Heart right ventricle (tissue), 16 donors: ENCODE measurements around the gene SBK3. TPM values are rescaled to one million over a fixed set of nuclear protein-coding genes. Genes with fewer than 3 reads are reported as not detected.
"Not testable (repeated sequence)": the region's sequence is repeated elsewhere in the genome, so short reads cannot be mapped to it uniquely, and the experiment has no call there.

Experiments used
- ATAC-seq, 8 donors: fragments of 200-7000 bp; cut with Tn5 transposase; one replicate each; pipeline ENCODE4 v1.9.1; 2020; ENCODE audit warnings: mild to moderate bottlenecking in 8 of 8, moderate library complexity in 8 of 8, moderate number of reproducible peaks in 1 of 8
- DNase-seq, 2 donors: peaks; one replicate each; pipeline ENCODE4 v3.0.0-alpha.2; 2020
- H3K27ac ChIP-seq, 10 donors: fragments of 200-600 bp; sonication (generic) in 2 of 10; one replicate each; pipeline versions ENCODE4 v1.5.0 to v1.8.0; 2020 to 2022; ENCODE audit warnings: mild to moderate bottlenecking in 3 of 10
- H3K27me3 ChIP-seq, 7 donors: fragments of 200-600 bp; one replicate each; pipeline ENCODE4 v1.8.0; 2021 to 2022; ENCODE audit warnings: mild to moderate bottlenecking in 2 of 7
- H3K36me3 ChIP-seq, 9 donors: fragments of 200-600 bp; sonication (generic) in 1 of 9; one replicate each; pipeline versions ENCODE4 v1.5.0 to v1.8.0; 2020 to 2022; ENCODE audit warnings: mild to moderate bottlenecking in 2 of 9
- H3K4me1 ChIP-seq, 9 donors: fragments of 200-600 bp; sonication (generic) in 1 of 9; one replicate each; pipeline versions ENCODE4 v1.5.0 to v1.8.0; 2020 to 2022; ENCODE audit warnings: mild to moderate bottlenecking in 4 of 9
- H3K4me3 ChIP-seq, 10 donors: fragments of 200-600 bp; sonication (generic) in 2 of 10; one replicate each; pipeline versions ENCODE4 v1.5.0 to v1.8.0; 2020 to 2022; ENCODE audit warnings: mild to moderate bottlenecking in 7 of 10, moderate library complexity in 2 of 10
- H3K9me3 ChIP-seq, 11 donors: fragments of 200-600 bp in 10 of 11; sonication (generic) in 2 of 11; one replicate each; pipeline versions ENCODE4 v1.5.0 to v1.8.0; 2013 to 2022; ENCODE audit warnings: mild to moderate bottlenecking in 2 of 11, control low read depth in 1 of 11, moderate library complexity in 1 of 11
- WGBS, 2 donors: extraction: QIAGEN DNeasy Blood & Tissue Kit; methylation state at CpG; one replicate each; pipeline ENCODE4 v1.1.7; 2013; ENCODE audit warnings: inconsistent platforms in 1 of 2; 5-methylcytosine and 5-hydroxymethylcytosine counted together
- intact Hi-C, 10 donors: fragments of 100-400 bp; cut with DNase I; formaldehyde crosslinking; loops; one replicate each; pipeline versions ENCODE4 v1.11.1 to v1.14.2; 2022
- polyA plus RNA-seq, 2 donors: library from polyadenylated mRNA; stranded (reverse); fragments of 200-250 nt; gene quantifications; one replicate each; pipeline ENCODE4 v1.2.3, GENCODE V29; 2013
- total RNA-seq, 10 donors: library from RNA; stranded (reverse); fragmentation: NEBNext Ultra II Directional in 3 of 10; extraction: Animal tissue kit (Norgen Biotek cat#: 25700) in 3 of 10; gene quantifications; one replicate each; pipeline versions ENCODE4 v1.2.1 to v1.2.4, GENCODE V29; 2021 to 2023
- TF ChIP-seq, protein P1 (sequence below), 9 donors: fragments of 200-600 bp; sonication (generic) in 2 of 9; IDR thresholded peaks; one replicate each; pipeline versions ENCODE4 v1.5.0 to v1.8.0; 2021 to 2022; ENCODE audit warnings: antibody characterized with exemption in 9 of 9, mild to moderate bottlenecking in 5 of 9, moderate library complexity in 1 of 9
- donor health status: Arrhythmogenic right ventricular cardiomyopathy.
- donor health status: ischemic (EF 13 %, LVEDD 7.1; RV severe dilation, severe dysfunction).
- donor health status: healthy with polysubstance abuse.
- donor health status: DM: no; HTN: yes; CAD: no.
- donor health status: DM: no; HTN: no; CAD: no.
- donor health status: ischemic (EF 25% LVEDD 6.9; RV normal size, moderate dysfunction).
- donor health status: ischemic (EF 25% LVEDD 5.7; RV mildly dilated, moderate dysfunction).
- donor health status: healthy.
- donor health status: DM: yes; HTN: yes; CAD: no.
- donor health status: Ischemic cardiomyopathy.
- donor health status: ischemic (EF 35%, LVEDD 5.7; RV mildly dilated, moderate dysfunction).
- donor health status: nonischemic (EF 11% LVEDD 7.7; RV severe dilation, severe dysfunction).
- donor health status: DM: yes; HTN: yes; CAD: no.
- donor health status: PGD.
- donor health status: ischemic (EF 29% LVEDD 5.4; RV normal size, mild dysfunction).
- donor health status: nonischemic (EF 23%, LVEDD 6.1; RV moderate dilation, normal function).

Gene SBK3
- total and polyA plus RNA-seq, 12 donors, result 2.0 to 33.3 (median 7.3) TPM

DNA sequence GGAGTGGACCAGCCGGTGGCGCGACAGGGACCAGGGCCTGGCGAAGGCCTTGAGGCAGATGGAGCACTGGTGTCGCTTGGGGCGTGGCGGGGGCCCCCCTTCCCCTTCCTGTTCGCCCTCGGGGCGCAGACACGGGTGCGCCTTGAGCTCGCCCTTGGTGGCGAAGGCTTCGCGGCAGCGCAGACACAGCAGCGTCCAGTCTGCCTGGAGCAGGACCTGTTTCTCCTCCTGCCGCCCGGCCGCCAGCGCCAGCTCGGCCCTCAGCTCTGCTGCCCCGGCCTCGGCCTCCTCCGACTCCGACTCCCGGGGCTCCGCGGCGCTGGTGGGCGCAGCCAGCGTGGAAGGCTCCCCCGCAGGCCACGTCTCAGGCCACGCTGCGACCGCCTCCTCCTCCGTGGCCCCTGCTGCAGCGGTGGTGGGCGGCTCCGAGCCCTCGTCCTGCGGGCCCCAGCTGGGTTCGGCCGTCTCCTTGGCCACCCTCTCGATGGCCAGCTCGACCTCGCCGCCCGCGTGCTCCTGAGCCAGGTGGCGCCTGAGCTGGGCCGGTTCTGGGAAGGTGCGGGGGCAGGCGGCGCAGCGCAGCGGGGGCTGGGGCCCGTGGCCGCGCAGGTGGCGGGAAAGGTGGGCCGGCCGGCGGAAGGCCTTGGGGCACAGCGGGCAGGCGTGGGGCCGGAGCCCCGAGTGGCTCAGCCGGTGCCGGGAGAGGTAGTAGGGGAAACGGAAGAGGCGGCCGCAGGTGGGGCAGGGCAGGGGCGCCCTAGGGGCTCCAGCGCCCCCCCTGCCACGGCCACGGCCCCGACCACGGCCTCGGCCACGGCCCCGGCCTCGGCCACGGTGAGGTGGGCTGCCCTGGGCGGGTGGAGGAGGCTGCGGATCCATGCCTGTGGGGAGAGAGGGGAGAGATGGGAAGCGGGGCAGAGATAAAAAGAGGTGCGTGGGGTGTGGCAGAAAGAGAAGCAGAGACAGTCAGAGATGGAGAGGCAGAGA lies 33.7 kb upstream of the SBK3 start:
- no peaks in the 10 kb centered on the region for H3K27me3 ChIP-seq
- 94% methylated on average over 76 to 90 of the region's 90 CpGs for WGBS, 2 donors
- no peaks in the 10 kb centered on the region for H3K9me3 ChIP-seq
- intact Hi-C loops, result no loop called here
- peaks cover 0 to 18% (median 12%) of the 10 kb centered on the region in 9 donors for H3K4me1 ChIP-seq
- peak overlapping the region in 8 of 10 donors; percentile 84 to 100 (median 94) for H3K4me3 ChIP-seq
- ATAC-seq (no peak), DNase-seq (no peak)
- H3K27ac ChIP-seq, result peak overlapping the region in 5 of 10 donors; percentile 94 to 99 (median 98)
- TF ChIP-seq, protein P1, sequence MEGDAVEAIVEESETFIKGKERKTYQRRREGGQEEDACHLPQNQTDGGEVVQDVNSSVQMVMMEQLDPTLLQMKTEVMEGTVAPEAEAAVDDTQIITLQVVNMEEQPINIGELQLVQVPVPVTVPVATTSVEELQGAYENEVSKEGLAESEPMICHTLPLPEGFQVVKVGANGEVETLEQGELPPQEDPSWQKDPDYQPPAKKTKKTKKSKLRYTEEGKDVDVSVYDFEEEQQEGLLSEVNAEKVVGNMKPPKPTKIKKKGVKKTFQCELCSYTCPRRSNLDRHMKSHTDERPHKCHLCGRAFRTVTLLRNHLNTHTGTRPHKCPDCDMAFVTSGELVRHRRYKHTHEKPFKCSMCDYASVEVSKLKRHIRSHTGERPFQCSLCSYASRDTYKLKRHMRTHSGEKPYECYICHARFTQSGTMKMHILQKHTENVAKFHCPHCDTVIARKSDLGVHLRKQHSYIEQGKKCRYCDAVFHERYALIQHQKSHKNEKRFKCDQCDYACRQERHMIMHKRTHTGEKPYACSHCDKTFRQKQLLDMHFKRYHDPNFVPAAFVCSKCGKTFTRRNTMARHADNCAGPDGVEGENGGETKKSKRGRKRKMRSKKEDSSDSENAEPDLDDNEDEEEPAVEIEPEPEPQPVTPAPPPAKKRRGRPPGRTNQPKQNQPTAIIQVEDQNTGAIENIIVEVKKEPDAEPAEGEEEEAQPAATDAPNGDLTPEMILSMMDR (IDR thresholded peaks at IDR 0.05), result no peak
- peaks cover 0 to 24% (median 7%) of the 10 kb centered on the region in 9 donors for H3K36me3 ChIP-seq

- peaks cover 0 to 18% (median 12%) of the 10 kb centered on the region in 9 donors for H3K4me1 ChIP-seq
- TF ChIP-seq, protein P1 (IDR thresholded peaks at IDR 0.05), result no peak
- no peaks in the 10 kb centered on the region for H3K9me3 ChIP-seq
- intact Hi-C loops, result no loop called here
- no peaks in the 10 kb centered on the region for H3K27me3 ChIP-seq
- H3K27ac ChIP-seq, result no peak overlapping the region
- no peak overlapping the region for H3K4me3 ChIP-seq
- WGBS, 2 donors, result 95 to 96% methylated on average over 57 to 83 of the region's 83 CpGs
- DNase-seq (no peak), ATAC-seq (no peak)
- H3K36me3 ChIP-seq, result peaks cover 0 to 24% (median 7%) of the 10 kb centered on the region in 9 donors
These were observed 32.9 kb upstream of the SBK3 start for GRCh38 chr19:55578031-55578760.

DNA sequence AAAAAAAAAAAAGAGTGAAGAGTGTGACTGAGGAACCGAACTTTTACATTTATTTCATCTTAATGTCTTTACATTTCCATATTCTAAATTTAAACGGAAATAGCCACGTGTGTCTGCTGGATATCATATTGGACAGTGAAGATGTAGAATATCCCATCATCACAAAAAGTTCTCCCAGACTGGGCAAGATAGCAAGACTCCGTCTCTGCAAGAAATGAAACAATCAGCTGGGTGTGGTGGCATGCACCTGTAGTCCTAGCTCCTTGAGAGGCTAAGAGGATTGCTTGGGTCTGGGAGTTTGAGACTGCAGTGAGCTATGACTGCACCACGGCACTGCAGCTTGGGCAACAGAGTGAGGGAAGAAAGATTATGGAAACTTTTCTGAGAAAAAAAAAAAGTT lies 31.4 kb upstream of the SBK3 start:
- intact Hi-C loops, result no loop called here
- 94 to 95% methylated on average over 5 of the region's 5 CpGs for WGBS, 2 donors
- Histone ChIP-seq H3K27ac (no peak overlapping the region), H3K4me1 (peaks cover 0 to 14% (median 8%) of the 10 kb centered on the region in 9 donors), H3K27me3 (no peaks in the 10 kb centered on the region), H3K9me3 (no peaks in the 10 kb centered on the region), H3K36me3 (peaks cover 0 to 24% (median 7%) of the 10 kb centered on the region in 9 donors), H3K4me3 (no peak overlapping the region)
- TF ChIP-seq, protein P1 (IDR thresholded peaks at IDR 0.05), result no peak
- DNase-seq, result no peak
- no peak for ATAC-seq

GRCh38 chr19:55573929-55574328 lies 28.6 kb upstream of the SBK3 start:
- H3K27ac ChIP-seq, DNase-seq, ATAC-seq, H3K27me3 ChIP-seq, intact Hi-C loops, H3K4me3 ChIP-seq, H3K4me1 ChIP-seq, H3K9me3 ChIP-seq: not testable (repeated sequence)
- WGBS, 2 donors, result 94 to 97% methylated on average over 6 of the region's 6 CpGs
- peaks cover 0 to 23% (median 7%) of the 10 kb centered on the region in 9 donors for H3K36me3 ChIP-seq

GRCh38 chr19:55569477-55569876 lies 24.1 kb upstream of the SBK3 start:
- H3K27ac ChIP-seq, intact Hi-C loops, H3K27me3 ChIP-seq, H3K4me3 ChIP-seq, H3K36me3 ChIP-seq, DNase-seq, ATAC-seq, H3K4me1 ChIP-seq, H3K9me3 ChIP-seq: not testable (repeated sequence)
- 89 to 92% methylated on average over 5 of the region's 5 CpGs for WGBS, 2 donors
